Measurements from ENCODE around the gene PRPSAP1.

DNA sequence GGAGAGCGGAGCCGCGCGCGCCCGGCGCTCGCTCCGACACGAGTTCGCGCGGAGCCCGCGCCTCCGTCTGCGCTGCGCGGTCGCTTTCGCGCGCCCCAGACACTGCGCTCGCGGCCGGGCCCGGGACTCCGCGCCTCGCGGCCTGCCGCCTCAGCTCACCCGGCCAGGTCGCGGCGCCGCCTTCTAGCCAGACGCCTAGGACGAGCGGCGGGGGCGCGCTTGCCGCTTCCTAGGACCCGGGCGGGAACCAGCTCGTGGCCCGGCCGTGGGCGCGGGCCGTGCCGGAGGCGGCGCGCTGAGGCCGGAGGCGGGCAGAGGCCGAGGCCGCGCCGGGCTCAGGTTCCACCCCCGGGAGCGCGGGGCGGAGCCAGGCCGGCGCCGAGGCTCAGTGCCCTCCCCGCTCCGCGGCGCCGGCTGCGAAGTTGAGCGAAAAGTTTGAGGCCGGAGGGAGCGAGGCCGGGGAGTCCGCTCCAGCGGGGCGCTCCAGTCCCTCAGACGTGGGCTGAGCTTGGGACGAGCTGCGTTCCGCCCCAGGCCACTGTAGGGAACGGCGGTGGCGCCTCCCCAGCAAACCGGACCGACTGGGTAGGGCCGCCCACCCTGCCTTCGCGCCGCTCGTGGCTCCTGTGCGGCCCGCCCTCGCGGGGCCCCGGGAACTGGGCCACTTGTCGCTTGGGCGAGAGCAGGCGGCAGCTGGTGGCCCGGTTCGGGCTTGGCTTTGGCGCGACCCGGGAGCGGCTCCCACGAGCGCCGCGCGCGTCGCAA lies 30.7 kb upstream of the PRPSAP1 start, which contains the start of gene SPHK1:
- TF ChIP-seq JUND (IDR thresholded peaks at IDR 0.05; ENCODE audit: low read length) (no peak), ATF2 (IDR thresholded peaks at IDR 0.05; ENCODE audit: low read length) (no peak), SP1 (IDR thresholded peaks at IDR 0.05; ENCODE audit: low read depth, low read length) (no peak), SRF (IDR thresholded peaks at IDR 0.05; ENCODE audit: low read depth, low read length) (no peak)
- TF ChIP-seq, protein P1, sequence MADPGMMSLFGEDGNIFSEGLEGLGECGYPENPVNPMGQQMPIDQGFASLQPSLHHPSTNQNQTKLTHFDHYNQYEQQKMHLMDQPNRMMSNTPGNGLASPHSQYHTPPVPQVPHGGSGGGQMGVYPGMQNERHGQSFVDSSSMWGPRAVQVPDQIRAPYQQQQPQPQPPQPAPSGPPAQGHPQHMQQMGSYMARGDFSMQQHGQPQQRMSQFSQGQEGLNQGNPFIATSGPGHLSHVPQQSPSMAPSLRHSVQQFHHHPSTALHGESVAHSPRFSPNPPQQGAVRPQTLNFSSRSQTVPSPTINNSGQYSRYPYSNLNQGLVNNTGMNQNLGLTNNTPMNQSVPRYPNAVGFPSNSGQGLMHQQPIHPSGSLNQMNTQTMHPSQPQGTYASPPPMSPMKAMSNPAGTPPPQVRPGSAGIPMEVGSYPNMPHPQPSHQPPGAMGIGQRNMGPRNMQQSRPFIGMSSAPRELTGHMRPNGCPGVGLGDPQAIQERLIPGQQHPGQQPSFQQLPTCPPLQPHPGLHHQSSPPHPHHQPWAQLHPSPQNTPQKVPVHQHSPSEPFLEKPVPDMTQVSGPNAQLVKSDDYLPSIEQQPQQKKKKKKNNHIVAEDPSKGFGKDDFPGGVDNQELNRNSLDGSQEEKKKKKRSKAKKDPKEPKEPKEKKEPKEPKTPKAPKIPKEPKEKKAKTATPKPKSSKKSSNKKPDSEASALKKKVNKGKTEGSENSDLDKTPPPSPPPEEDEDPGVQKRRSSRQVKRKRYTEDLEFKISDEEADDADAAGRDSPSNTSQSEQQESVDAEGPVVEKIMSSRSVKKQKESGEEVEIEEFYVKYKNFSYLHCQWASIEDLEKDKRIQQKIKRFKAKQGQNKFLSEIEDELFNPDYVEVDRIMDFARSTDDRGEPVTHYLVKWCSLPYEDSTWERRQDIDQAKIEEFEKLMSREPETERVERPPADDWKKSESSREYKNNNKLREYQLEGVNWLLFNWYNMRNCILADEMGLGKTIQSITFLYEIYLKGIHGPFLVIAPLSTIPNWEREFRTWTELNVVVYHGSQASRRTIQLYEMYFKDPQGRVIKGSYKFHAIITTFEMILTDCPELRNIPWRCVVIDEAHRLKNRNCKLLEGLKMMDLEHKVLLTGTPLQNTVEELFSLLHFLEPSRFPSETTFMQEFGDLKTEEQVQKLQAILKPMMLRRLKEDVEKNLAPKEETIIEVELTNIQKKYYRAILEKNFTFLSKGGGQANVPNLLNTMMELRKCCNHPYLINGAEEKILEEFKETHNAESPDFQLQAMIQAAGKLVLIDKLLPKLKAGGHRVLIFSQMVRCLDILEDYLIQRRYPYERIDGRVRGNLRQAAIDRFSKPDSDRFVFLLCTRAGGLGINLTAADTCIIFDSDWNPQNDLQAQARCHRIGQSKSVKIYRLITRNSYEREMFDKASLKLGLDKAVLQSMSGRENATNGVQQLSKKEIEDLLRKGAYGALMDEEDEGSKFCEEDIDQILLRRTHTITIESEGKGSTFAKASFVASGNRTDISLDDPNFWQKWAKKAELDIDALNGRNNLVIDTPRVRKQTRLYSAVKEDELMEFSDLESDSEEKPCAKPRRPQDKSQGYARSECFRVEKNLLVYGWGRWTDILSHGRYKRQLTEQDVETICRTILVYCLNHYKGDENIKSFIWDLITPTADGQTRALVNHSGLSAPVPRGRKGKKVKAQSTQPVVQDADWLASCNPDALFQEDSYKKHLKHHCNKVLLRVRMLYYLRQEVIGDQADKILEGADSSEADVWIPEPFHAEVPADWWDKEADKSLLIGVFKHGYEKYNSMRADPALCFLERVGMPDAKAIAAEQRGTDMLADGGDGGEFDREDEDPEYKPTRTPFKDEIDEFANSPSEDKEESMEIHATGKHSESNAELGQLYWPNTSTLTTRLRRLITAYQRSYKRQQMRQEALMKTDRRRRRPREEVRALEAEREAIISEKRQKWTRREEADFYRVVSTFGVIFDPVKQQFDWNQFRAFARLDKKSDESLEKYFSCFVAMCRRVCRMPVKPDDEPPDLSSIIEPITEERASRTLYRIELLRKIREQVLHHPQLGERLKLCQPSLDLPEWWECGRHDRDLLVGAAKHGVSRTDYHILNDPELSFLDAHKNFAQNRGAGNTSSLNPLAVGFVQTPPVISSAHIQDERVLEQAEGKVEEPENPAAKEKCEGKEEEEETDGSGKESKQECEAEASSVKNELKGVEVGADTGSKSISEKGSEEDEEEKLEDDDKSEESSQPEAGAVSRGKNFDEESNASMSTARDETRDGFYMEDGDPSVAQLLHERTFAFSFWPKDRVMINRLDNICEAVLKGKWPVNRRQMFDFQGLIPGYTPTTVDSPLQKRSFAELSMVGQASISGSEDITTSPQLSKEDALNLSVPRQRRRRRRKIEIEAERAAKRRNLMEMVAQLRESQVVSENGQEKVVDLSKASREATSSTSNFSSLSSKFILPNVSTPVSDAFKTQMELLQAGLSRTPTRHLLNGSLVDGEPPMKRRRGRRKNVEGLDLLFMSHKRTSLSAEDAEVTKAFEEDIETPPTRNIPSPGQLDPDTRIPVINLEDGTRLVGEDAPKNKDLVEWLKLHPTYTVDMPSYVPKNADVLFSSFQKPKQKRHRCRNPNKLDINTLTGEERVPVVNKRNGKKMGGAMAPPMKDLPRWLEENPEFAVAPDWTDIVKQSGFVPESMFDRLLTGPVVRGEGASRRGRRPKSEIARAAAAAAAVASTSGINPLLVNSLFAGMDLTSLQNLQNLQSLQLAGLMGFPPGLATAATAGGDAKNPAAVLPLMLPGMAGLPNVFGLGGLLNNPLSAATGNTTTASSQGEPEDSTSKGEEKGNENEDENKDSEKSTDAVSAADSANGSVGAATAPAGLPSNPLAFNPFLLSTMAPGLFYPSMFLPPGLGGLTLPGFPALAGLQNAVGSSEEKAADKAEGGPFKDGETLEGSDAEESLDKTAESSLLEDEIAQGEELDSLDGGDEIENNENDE (IDR thresholded peaks at IDR 0.05; ENCODE audit: insufficient replicate concordance, low read length): no peak
